Liver (tissue), 9 donors: ENCODE measurements around the gene PARL. TPM values are rescaled to one million over a fixed set of nuclear protein-coding genes. Genes with fewer than 3 reads are reported as not detected.

Experiments used
- DNase-seq: peaks from one replicate; pipeline ENCODE4 v3.0.0-alpha.2; 2017; ENCODE audit warnings: low spot score
- H3K27ac ChIP-seq, 2 donors: one replicate each; pipeline ENCODE4 v1.7.0; 2013; ENCODE audit warnings: inconsistent platforms in 2 of 2, low read length in 2 of 2, control low read depth in 1 of 2, low read depth in 1 of 2, mild to moderate bottlenecking in 1 of 2
- H3K27me3 ChIP-seq, 4 donors: one replicate each; pipeline versions ENCODE4 v1.6.1 to v1.7.0; 2013; ENCODE audit warnings: low read length in 3 of 4, inconsistent platforms in 1 of 4, mild to moderate bottlenecking in 1 of 4, moderate library complexity in 1 of 4; ENCODE audit not compliant: control insufficient read depth in 4 of 4, insufficient read depth in 4 of 4
- H3K36me3 ChIP-seq, 4 donors: one replicate each; pipeline versions ENCODE4 v1.6.1 to v1.7.0; 2013; ENCODE audit warnings: low read length in 3 of 4, mild to moderate bottlenecking in 3 of 4, low read depth in 1 of 4, moderate library complexity in 1 of 4; ENCODE audit not compliant: control insufficient read depth in 4 of 4, insufficient read depth in 3 of 4
- H3K4me1 ChIP-seq, 4 donors: one replicate each; pipeline versions ENCODE4 v1.6.1 to v1.7.0; 2013; ENCODE audit warnings: low read length in 3 of 4, mild to moderate bottlenecking in 3 of 4, moderate library complexity in 1 of 4; ENCODE audit not compliant: control insufficient read depth in 4 of 4, insufficient read depth in 4 of 4
- H3K4me3 ChIP-seq, 3 donors: one replicate each; pipeline versions ENCODE4 v1.6.1 to v1.7.0; 2013; ENCODE audit warnings: low read length in 3 of 3, control low read depth in 1 of 3, low read depth in 1 of 3, mild to moderate bottlenecking in 1 of 3
- H3K9ac ChIP-seq, 2 donors: one replicate each; pipeline ENCODE4 v1.7.0; 2013; ENCODE audit warnings: low read length in 2 of 2, mild to moderate bottlenecking in 2 of 2, moderate library complexity in 2 of 2, control low read depth in 1 of 2, low read depth in 1 of 2
- H3K9me3 ChIP-seq, 4 donors: one replicate each; pipeline versions ENCODE4 v1.6.1 to v1.7.0; 2013; ENCODE audit warnings: low read length in 3 of 4; ENCODE audit not compliant: control insufficient read depth in 4 of 4
- ATF3 ChIP-seq: IDR thresholded peaks from 2 replicates; pipeline ENCODE4 v1.6.1; 2016; ENCODE audit warnings: antibody characterized with exemption
- CTCF ChIP-seq: fragments of 150-350 bp; IDR thresholded peaks from 2 replicates; pipeline ENCODE4 v1.5.1; 2017; ENCODE audit warnings: improper control_type of control experiment, low read depth, low read length; ENCODE audit not compliant: missing input control
- EGR1 ChIP-seq, 2 donors: IDR thresholded peaks; 2 replicates each; pipeline ENCODE4 v1.6.1; 2016 to 2018; ENCODE audit warnings: antibody characterized with exemption in 2 of 2, low read depth in 2 of 2
- FOXA1 ChIP-seq: IDR thresholded peaks from 2 replicates; pipeline ENCODE4 v1.6.1; 2016; ENCODE audit warnings: antibody characterized with exemption
- FOXA2 ChIP-seq: IDR thresholded peaks from 2 replicates; pipeline ENCODE4 v1.6.1; 2016; ENCODE audit warnings: antibody characterized with exemption
- GABPA ChIP-seq, 2 donors: IDR thresholded peaks in 1 of 2; conservative IDR thresholded peaks in 1 of 2; 2 replicates each; pipeline ENCODE4 v1.6.1; 2016; ENCODE audit warnings: antibody characterized with exemption in 2 of 2, mild to moderate bottlenecking in 1 of 2, moderate library complexity in 1 of 2
- HNF4A ChIP-seq, 2 donors: conservative IDR thresholded peaks; 2 replicates each; pipeline ENCODE4 v1.6.1; 2016; ENCODE audit warnings: antibody characterized with exemption in 2 of 2, mild to moderate bottlenecking in 2 of 2
- NR2F2 ChIP-seq: IDR thresholded peaks from 2 replicates; pipeline ENCODE4 v1.6.1; 2016; ENCODE audit warnings: antibody characterized with exemption
- RXRA ChIP-seq, 2 donors: IDR thresholded peaks; 2 replicates each; pipeline ENCODE4 v1.6.1; 2017 to 2018; ENCODE audit warnings: antibody characterized with exemption in 2 of 2, mild to moderate bottlenecking in 1 of 2
- SP1 ChIP-seq: IDR thresholded peaks from 2 replicates; pipeline ENCODE4 v1.6.1; 2018; ENCODE audit warnings: antibody characterized with exemption, mild to moderate bottlenecking
- TAF1 ChIP-seq: conservative IDR thresholded peaks from 2 replicates; pipeline ENCODE4 v1.6.1; 2016; ENCODE audit warnings: antibody characterized with exemption, mild to moderate bottlenecking
- YY1 ChIP-seq: IDR thresholded peaks from 2 replicates; pipeline ENCODE4 v1.6.1; 2016; ENCODE audit warnings: antibody characterized with exemption, mild to moderate bottlenecking
- ZBTB33 ChIP-seq: IDR thresholded peaks from 2 replicates; pipeline ENCODE4 v1.6.1; 2016; ENCODE audit warnings: antibody characterized with exemption
- WGBS: extraction: QIAGEN DNeasy Blood & Tissue Kit; methylation state at CpG from one replicate; pipeline ENCODE4 v1.1.7; 2013; 5-methylcytosine and 5-hydroxymethylcytosine counted together
- polyA plus RNA-seq, 2 donors: library from polyadenylated mRNA; stranded (reverse) in 1 of 2; unstranded in 1 of 2; fragments of 200-250 nt in 1 of 2; fragments of >200 nt in 1 of 2; fragmentation: Nextera tagmentation in 1 of 2; extraction: Ambion mirVana in 1 of 2; gene quantifications; one replicate each; pipeline versions ENCODE4 v1.2.1 to v1.2.3, GENCODE V29; 2013 to 2015
- total RNA-seq, 2 donors: library from RNA; depleted of rRNA; stranded (reverse); fragments of >200 nt; gene quantifications; one replicate each; pipeline ENCODE4 v1.2.3, GENCODE V29; 2014
- TF ChIP-seq, protein P1 (sequence below): IDR thresholded peaks from 2 replicates; pipeline ENCODE4 v1.6.1; 2016; ENCODE audit warnings: antibody characterized with exemption, mild to moderate bottlenecking
- donor health status: healthy.
- donor health status: healthy.
- donor health status: healthy.
- donor health status: healthy.
- donor health status: healthy.

Gene PARL
- total and polyA plus RNA-seq, 4 donors: 16.1 to 32.7 (median 22.1) TPM

GRCh38 chr3:183839751-183840150 lies 44.9 kb downstream of the PARL start:
- H3K9me3 ChIP-seq: no peaks in the 10 kb centered on the region
- no peaks in the 10 kb centered on the region for H3K27me3 ChIP-seq
- no peak overlapping the region for H3K4me3 ChIP-seq
- H3K4me1 ChIP-seq: no peaks in the 10 kb centered on the region
- H3K36me3 ChIP-seq: peaks cover 11 to 59% (median 49%) of the 10 kb centered on the region in 4 donors
- TF ChIP-seq CTCF: no peak
- no peak overlapping the region for H3K9ac ChIP-seq
- WGBS: 98% methylated on average over 4 of the region's 4 CpGs
- no peak overlapping the region for H3K27ac ChIP-seq
- no peak for DNase-seq

GRCh38 chr3:183837894-183838293 lies 46.8 kb downstream of the PARL start:
- no peak overlapping the region for H3K4me3 ChIP-seq
- WGBS: over 99% methylated on average over 3 of the region's 3 CpGs
- no peaks in the 10 kb centered on the region for H3K4me1 ChIP-seq
- TF ChIP-seq ATF3: no peak
- no peak for TF ChIP-seq NR2F2
- no peak for TF ChIP-seq YY1
- TF ChIP-seq CTCF: no peak
- no peak for TF ChIP-seq FOXA2
- TF ChIP-seq ZBTB33: no peak
- TF ChIP-seq HNF4A (conservative IDR thresholded peaks at IDR 0.05): no peak
- TF ChIP-seq GABPA (IDR thresholded peaks at IDR 0.05 in 1 of 2, conservative IDR thresholded peaks at IDR 0.05 in 1 of 2): no peak
- no peak for TF ChIP-seq EGR1 (IDR thresholded peaks at IDR 0.05; ENCODE audit: low read depth in 2 of 2)
- TF ChIP-seq RXRA (IDR thresholded peaks at IDR 0.05): no peak
- no peak for TF ChIP-seq FOXA1
- peaks cover 11 to 61% (median 53%) of the 10 kb centered on the region in 4 donors for H3K36me3 ChIP-seq
- H3K9me3 ChIP-seq: no peaks in the 10 kb centered on the region
- H3K27ac ChIP-seq: no peak overlapping the region
- H3K27me3 ChIP-seq: no peaks in the 10 kb centered on the region
- no peak overlapping the region for H3K9ac ChIP-seq
- DNase-seq: no peak

- no peaks in the 10 kb centered on the region for H3K4me1 ChIP-seq
- no peak overlapping the region for H3K27ac ChIP-seq
- peaks cover 11 to 63% (median 58%) of the 10 kb centered on the region in 4 donors for H3K36me3 ChIP-seq
- WGBS: 91% methylated on average over 9 of the region's 9 CpGs
- no peaks in the 10 kb centered on the region for H3K27me3 ChIP-seq
- H3K9ac ChIP-seq: no peak overlapping the region
- no peaks in the 10 kb centered on the region for H3K9me3 ChIP-seq
- DNase-seq: no peak
- H3K4me3 ChIP-seq: no peak overlapping the region
- no peak for TF ChIP-seq TAF1
- TF ChIP-seq, protein P1, sequence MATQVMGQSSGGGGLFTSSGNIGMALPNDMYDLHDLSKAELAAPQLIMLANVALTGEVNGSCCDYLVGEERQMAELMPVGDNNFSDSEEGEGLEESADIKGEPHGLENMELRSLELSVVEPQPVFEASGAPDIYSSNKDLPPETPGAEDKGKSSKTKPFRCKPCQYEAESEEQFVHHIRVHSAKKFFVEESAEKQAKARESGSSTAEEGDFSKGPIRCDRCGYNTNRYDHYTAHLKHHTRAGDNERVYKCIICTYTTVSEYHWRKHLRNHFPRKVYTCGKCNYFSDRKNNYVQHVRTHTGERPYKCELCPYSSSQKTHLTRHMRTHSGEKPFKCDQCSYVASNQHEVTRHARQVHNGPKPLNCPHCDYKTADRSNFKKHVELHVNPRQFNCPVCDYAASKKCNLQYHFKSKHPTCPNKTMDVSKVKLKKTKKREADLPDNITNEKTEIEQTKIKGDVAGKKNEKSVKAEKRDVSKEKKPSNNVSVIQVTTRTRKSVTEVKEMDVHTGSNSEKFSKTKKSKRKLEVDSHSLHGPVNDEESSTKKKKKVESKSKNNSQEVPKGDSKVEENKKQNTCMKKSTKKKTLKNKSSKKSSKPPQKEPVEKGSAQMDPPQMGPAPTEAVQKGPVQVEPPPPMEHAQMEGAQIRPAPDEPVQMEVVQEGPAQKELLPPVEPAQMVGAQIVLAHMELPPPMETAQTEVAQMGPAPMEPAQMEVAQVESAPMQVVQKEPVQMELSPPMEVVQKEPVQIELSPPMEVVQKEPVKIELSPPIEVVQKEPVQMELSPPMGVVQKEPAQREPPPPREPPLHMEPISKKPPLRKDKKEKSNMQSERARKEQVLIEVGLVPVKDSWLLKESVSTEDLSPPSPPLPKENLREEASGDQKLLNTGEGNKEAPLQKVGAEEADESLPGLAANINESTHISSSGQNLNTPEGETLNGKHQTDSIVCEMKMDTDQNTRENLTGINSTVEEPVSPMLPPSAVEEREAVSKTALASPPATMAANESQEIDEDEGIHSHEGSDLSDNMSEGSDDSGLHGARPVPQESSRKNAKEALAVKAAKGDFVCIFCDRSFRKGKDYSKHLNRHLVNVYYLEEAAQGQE: no peak
- no peak for TF ChIP-seq EGR1 (IDR thresholded peaks at IDR 0.05; ENCODE audit: low read depth in 2 of 2)
- no peak for TF ChIP-seq RXRA (IDR thresholded peaks at IDR 0.05)
- TF ChIP-seq SP1: no peak
- TF ChIP-seq CTCF: no peak
These were observed 47.3 kb downstream of the PARL start for GRCh38 chr3:183837390-183837789.
